Forelimb muscle (tissue), 1 donor: ENCODE measurements around the gene SUN1. TPM values are rescaled to one million over a fixed set of nuclear protein-coding genes. Genes with fewer than 3 reads are reported as not detected.
"Not testable (repeated sequence)": the region's sequence is repeated elsewhere in the genome, so short reads cannot be mapped to it uniquely, and the experiment has no call there.

Experiments used
- DNase-seq: peaks from one replicate; pipeline ENCODE4 v3.0.0-alpha.2; 2013; ENCODE audit warnings: low read depth
- polyA plus RNA-seq: library from polyadenylated mRNA; unstranded; fragments of 120-200 nt; gene quantifications from one replicate; pipeline ENCODE4 v1.2.1, GENCODE V29; 2013; ENCODE audit not compliant: insufficient read length

Gene SUN1
- polyA plus RNA-seq, 1 donor = 218 TPM

- DNase-seq = no peak
Observed at GRCh38 chr7:920351-921070, 88.2 kb downstream of the SUN1 start.

GRCh38 chr7:921071-921461, 88.8 kb downstream of the SUN1 start:
- no peak for DNase-seq

- DNase-seq = no peak
Observed at GRCh38 chr7:921581-922333, 89.5 kb downstream of the SUN1 start.

GRCh38 chr7:922334-923107, 90.2 kb downstream of the SUN1 start:
- no peak for DNase-seq

- no peak for DNase-seq
Observed at GRCh38 chr7:923108-924041, 91.1 kb downstream of the SUN1 start.

GRCh38 chr7:924042-924441, 91.8 kb downstream of the SUN1 start:
- not testable (repeated sequence) for DNase-seq

Other genes with a start within 250 kb of the SUN1 start
- gene DNAAF5, start 105.8 kb upstream of the SUN1 start, polyA plus RNA-seq = 29.8 TPM
- gene PRKAR1B, start 105.2 kb upstream of the SUN1 start, polyA plus RNA-seq = 28.8 TPM
- gene GET4, start 44.1 kb downstream of the SUN1 start, polyA plus RNA-seq = 46.7 TPM
- 3.2 TPM for gene ADAP1, start 122.2 kb downstream of the SUN1 start, polyA plus RNA-seq
- 11.6 TPM for gene COX19, start 143.1 kb downstream of the SUN1 start, polyA plus RNA-seq
- 0.59 TPM for gene CYP2W1, start 150.7 kb downstream of the SUN1 start, polyA plus RNA-seq
- gene GPR146, start 212.1 kb downstream of the SUN1 start, polyA plus RNA-seq = 4.4 TPM